ENCODE measurements around the gene SEZ6.

Gene SEZ6

DNA sequence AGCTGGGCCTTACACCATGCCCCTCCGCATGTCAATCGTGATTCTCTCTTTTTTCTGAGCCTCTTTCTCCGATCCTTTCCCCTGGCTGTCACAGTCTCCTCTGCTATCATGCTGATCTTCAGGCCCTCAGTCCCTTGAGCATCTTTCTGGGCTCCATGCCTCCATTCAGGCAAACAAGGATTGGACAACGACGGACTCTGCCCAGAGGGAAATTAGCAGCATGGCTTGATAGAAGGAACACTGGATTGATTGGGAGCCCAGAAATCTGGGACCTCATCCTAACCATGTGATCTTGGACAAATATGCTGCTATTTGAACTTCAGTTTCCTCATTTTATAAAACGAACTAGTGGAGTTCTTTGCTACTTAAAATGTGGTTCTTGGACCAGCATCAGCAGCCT is 35.0 kb downstream of the SEZ6 start:
- DNase-seq = no peak

DNA sequence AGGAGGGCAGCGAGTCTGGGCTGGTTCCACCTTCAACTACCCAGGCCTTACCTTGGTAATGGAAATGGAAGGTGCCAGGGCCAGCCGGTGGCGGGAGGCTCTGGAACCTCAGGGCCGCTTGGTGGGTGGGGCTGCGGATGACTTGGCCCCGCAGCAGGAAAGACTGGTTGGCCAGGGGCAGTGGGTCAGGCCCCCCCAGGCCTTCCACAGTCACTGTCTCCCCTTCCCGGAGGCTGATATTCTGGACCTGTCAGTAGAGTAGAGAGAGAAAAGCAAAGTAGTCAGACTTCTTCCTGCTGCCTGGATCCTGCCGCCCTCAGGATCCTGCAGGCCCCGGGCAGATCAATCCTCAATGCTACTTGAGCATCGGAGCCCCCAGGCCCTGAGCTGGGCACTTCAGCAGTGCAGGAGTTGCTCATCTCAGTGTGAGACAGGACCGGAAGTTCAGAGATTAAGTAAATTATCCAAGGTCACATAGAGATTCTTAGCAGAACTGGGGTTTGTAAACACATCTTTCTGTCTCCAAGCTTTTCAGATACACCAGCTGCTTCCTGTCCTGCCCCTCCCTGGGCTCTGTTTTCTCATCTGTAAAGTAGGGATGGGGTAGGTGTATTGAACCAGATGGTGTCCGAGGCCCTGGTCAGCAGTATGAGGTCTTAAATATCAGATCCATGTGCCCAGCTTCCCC is 36.0 kb downstream of the SEZ6 start:
- DNase-seq = no peak

DNA sequence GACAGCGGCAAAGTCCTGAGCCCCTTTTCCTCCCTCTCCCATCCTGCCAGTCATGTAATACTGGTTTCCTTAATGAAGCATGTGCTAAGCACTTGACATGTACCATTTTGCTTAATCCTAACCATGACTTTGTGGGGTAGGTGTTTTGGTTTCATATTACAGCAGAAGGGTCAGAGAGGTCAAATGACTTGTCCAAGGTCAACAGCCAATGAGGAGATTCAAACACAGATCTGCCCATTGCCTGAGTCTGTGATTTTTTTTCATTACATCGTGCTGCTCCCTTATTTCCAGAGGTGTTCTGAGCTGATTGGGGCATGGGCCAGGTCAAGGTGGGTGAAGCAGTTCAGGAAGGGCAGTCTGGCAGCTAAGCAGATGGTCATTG is 36.9 kb downstream of the SEZ6 start:
- DNase-seq = no peak

DNA sequence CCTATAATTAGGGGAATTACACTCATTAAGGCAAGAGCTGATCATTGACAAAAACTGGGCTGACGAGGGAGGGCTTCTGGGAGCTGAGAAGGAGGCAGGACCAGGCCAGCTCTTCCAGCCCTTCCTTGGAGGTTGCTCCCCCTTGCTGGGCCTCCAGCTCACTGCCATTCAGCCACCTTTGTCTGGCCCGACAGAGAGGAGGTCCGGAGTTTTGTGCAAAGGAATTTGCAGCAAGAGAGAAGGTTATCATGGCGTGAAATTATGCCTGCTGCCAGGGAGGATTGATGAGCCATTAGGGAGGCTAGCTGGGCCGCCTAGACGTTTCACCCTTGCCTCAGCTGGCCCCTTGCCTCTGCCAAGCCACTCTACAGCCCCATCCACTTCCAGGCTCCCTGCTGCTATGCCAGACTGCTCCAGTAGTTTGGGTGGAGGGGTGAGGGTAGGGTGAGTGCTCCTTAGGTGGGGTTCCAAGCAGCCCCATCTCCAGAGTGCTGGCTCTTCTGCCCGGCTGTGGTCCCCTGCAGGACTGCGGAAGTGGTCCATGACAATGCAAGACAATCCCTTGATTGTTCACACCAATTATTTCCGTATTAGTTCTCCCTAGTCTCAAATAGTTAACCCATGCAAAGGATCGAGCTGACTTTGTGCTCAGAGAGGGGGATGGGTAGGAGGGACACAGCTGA is 37.5 kb downstream of the SEZ6 start:
- DNase-seq = peak; percentile 49

DNA sequence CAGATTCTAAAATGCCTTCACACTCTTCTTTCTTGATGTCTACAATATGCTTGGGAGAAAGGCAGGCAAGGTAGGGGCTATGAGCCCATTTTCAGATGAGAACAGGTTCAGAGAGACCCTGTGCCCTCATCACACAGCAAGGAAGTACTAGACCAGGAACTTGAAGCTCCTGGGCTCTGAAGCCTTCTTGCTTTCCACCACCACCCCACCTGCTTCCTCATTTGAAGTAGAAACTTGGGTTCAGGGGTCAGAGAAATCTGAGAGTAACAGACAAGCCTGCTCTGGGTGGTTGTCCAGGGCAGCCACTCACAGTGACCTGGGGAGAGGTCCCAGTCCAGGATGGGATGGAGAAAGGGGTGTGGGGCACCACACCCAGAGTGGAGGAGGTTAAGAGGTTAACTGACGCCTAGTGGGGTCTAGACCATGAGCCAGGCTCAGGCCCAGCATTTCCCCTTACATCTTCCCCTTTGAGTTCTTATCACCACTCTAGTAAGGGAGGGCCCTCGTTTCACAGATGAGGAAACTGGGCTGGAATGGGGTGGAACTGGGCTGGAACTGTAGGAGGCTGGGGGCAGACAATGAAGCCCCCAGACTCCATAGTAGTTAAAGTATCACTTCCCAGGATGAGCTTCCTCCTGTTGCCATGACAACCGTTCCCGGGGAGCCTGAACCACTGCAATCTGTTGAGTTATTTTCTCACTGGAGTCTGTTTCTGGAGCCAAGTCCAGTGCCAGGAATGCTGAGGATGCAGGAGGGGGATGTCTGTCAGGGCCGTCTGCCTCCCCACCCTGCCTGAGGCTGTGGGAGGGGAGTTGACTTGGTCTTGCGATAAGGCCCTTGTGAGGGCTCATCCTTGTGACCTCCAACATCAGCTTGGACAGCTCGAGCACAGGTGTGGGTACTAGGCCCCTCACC is 38.4 kb downstream of the SEZ6 start:
- peak; percentile 40 for DNase-seq

DNA sequence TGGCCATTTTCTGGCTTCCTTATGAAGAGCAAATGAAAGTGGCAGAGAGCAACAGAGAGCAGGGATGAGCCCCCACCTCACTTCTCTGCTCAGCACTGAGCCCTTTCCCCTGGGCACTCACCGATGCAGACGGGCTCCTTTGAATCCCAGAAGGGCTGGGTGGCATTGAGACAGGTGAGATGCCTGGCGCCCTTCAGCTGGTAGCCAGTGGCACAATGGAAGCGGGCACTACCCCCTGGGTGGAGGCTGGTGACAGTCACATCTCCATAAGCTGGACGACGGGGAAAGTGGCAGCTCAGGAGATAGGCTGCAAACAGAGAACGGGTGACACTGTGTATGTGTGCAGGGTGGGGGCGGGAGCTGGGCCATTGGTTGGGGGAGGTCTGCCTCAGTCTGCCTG is 42.0 kb downstream of the SEZ6 start:
- DNase-seq = no peak

DNA sequence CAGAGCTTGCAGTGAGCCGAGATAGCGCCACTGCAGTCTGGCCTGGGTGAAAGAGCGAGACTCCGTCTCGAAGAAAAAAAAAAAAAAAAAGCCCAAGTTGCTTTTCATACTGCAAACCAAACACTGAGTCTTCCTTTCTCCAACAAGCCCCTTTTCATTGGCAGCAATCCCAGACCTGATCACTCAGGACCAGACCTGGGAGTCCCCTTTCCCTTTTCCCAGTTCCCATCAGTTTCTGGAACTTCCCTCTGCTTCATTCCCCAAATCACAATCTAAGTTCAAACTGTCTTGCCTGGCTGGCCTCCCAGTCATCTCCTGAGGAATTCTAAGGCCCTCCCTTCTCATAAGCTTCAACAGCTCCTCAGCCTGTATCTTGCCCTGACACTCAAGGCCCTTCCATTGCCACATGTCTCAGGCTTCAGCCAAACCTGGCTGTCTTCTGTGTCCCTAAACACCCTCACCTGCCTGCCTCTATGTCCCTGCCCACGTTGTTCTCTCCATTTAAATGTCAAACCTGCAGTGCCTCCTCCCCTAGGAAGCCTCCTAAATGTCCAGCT is 42.7 kb downstream of the SEZ6 start:
- no peak for DNase-seq

DNA sequence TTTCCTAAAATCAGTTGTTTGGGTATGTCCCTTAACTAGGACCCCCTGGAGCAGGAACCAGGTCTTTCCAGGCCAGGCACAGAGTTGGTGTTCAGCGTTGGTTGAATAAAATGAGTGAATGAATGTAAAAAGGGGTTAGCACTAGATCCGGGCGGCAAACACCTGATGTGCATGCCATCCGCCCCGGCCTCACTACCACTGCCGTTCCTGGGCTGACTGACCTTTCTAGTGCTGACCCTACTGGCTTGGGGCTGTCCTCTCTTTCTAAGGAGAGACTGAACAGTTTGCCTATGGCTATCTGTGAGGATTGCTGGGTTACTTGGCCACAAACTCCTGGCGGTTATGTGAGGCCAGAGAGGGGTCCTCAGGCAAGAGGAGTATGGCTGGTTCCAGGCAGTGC is 44.4 kb downstream of the SEZ6 start:
- no peak for DNase-seq

DNA sequence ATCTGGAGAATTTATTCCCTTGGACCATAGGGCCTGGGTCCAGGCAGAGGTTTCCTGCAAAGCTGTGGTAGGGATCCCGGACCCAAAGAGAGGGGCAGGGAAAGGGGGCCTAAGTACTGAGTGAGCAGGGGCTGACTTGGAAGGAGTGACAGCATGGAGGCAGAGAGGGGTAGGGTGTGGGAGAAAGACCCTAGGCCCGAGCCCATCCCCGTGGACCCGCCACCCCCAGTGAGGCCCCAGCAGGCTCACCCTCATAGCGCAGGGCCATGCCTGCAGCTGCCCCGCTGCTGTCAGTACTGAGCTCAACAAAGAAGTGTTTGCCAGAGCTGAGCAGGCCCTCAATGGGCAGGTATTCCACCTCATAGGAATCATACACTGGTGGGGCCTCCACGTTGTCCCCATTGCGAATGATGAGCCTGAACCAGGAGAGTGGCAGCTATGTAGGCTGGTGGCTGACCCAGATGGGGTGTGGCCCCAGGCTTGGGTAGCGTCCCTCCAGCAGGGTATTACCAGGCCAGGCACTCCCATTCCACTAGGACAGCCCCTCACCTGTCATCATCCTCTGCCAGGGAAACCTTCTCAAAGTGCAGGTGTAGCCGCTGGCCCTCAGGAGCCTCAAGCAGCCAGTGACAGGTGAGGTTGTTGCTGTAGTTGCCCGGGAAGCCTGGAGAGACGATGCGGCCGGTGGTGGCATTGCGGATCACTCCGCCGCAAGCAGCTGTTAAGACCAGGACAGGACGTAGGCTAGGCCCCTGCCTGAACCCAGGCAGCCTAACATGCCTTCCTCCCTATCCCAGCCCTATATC is 45.4 kb downstream of the SEZ6 start:
- DNase-seq = no peak

DNA sequence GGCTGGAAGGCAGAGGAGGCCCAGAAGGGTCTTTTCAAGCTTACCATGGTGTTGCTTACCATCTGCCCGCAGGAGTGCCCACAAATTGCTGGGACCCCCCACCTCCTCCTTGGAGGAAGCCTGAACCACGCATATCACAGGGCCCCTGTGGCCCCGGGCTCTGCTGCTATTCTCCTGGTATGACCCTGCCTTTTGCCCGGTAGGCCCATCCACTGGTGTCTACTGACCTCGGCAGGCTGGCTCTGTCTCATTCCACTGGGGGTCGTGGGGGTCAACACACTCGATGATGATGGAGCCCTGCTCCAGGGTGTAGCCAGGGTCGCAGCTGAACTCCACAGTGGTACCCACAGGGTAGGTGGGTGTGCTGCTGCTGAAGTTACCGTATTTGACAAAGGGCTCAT is 46.4 kb downstream of the SEZ6 start:
- no peak for DNase-seq

DNA sequence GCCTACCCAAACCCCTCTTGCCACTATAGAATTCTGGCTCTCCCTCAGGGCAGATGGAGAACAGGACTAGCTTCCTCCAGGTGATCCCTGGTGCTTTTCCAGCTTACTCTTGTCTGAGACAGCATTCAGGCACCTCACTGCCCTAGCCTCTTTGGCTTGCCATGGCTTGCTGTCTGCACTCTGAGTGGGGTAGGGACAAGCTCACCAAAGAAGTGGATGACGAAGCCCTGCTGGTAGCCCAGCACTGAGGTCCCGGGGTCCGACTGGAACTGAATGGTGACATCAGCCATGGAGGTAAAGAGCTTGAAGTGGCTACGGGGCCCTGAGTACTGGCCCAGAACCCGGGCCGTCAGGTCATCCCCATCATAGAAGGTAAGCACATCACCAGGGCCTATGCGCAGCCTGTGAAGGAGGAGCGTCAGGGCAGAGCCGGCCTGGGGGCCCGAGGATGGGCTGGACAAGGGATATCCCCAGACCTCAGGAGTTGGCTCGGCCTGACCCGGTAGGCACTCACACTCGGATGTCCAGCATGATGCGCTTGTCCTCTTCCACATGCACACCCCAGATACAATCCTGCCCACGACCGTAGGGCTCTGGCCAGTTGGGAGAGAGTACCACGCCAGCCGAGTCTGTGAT is 46.9 kb downstream of the SEZ6 start:
- DNase-seq = no peak

DNA sequence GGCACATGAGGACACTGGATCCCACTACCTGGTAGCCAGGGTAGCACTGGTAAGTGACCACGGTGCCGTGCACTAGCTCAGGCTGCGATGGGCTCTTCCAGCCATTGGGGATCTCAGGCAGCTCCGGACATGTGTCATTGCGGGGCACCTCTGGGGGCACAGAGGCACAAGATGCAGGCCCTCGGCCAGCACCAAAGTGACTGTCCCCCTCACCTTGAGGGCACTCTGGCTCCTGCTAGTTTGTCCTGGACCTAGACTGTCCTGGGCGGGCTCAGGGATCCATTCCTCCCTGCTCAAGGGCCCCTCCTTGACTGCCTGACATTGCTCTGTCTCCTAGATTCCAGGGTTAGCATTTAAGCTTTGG is 47.9 kb downstream of the SEZ6 start:
- no peak for DNase-seq

DNA sequence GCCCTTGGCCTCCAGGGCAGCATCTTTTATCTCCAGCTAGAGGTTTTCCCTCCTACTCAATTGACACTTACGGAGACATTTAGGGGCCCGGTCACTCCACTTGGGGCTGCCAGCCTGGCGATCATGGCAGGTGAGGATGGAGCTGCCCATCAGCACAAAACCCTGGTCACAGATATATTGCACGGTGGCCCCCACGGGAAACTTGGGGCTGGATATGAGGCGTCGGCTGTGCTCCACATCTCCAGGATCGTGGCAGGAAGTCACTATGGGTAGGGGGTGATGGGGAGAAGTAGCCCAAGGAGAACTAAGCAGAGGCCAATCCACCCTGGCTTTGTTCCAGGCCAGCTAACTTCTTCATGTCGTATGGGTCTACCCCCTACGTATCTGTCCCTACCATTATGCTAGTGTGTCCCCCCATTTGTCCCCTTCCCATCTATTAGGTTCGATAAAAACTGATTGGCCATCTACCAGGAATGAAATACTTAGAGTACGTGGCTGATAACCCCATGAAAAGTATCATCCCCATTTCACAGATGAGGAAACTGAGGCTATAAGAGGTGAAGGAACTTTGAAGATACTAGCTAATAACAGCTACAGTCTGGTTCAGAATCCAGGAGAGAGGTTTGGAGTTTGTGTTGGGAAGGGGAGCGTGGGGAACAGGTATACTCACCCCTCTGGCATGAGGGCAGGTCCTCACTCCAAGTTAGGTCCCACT is 48.4 kb downstream of the SEZ6 start:
- no peak for DNase-seq

DNA sequence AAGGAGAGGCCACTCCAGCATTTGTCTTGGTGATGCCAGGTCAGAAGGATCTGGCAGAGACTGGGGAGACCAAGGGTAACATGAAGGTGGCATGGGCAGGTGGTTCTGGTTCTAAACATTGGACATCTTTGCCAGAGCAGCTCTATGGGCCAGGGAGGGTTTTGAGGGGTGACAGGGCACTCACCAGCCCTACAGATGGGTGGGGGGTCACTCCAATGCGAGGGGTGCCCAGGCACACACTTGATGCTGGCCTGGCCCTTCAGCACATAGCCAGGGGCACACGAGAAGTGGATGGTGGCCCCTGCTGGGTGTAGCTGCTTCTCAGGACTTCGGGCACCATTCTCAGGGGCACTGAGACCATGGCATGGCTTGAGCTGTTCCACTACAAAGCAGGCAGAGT is 49.0 kb downstream of the SEZ6 start:
- DNase-seq = no peak

DNA sequence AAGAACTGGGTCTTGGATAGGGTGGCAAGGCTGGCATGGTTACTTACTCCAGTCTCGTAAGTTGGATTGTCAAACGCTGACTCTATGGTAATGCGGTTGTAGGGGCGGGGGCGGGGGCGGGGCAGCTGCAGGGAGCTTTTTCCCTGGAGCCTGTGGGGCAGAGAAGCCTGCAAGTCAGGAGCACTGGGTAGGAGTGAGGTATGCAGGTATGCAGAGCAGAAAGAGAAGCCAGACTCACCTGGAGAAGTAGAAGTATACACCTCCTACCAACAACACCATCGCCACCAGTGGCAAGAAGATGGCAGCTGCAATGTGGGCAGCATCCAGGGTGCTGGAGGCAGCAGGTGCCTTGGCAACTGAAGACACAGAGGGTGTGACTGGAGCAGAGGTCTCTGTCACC is 49.7 kb downstream of the SEZ6 start:
- DNase-seq = no peak

DNA sequence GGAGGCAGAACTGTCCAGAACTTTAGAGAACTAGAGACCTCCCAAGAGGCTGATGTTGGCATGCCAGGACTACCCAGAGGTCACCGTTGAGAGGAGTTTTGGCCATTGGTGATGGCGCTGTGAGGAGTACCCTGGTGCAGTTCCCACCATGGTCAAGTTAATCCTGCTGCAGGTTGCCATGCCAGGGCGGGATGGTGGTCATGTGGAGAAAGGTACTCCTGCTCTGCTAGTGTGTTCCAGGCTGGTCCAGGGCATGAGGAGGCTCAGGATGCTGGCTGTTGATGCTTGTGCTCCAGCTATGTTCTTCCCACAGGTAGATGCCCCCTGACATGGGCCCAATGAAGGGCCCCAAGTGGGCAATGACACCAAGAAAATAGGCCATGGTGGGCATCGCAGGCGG is 50.4 kb downstream of the SEZ6 start:
- DNase-seq = no peak

DNA sequence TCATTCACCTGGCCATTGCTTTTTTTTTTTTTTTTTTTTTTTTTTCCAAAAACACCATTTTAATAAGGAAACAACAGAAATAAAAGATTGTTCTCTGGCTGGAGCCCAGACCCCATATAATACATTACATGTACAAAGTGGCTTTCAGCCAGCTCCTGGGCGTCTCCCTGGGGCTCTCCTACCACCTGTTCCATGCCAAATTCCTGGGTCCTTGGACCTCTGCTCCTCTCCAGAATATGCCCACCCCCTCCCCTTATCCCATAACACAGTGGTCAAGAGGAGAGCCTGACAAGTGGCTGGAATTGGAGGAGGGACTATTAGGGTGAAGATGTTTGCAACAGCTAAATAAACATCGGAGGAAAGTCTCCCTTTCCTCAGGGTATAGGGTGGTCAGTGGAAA is 50.9 kb downstream of the SEZ6 start:
- no peak for DNase-seq

DNA sequence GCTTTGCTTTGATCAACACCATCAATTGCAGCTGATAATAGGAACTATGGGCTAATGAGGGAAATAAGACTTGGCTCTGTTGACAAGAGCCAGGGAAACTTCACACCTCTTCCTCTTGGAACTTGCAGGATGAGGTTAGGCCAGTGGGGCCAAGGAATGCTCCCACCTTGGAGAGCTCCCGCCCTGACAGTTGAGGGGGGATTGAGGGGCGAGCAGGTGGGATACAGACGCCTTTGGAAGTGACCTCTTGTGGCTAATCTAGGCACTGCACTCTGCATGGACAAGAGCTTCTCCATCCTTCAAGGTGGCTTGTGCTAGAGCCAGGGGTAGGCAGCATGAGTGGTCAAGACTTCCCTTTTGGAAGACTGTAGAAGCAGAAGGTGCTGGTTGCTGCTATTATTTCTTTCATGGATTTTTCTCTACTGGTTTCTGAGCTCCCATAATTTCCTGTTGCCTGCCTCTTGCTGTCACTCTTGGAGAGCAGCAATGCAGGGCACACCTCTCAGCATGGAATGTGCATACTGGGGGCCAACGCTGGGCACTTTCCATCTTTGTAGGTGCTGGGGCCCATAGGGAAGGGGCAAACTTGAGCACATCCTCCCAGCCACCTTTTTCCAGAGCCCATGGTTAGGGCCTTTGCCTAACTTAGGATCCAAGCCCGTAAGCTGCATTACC is 52.3 kb downstream of the SEZ6 start:
- peak; percentile 41 for DNase-seq

DNA sequence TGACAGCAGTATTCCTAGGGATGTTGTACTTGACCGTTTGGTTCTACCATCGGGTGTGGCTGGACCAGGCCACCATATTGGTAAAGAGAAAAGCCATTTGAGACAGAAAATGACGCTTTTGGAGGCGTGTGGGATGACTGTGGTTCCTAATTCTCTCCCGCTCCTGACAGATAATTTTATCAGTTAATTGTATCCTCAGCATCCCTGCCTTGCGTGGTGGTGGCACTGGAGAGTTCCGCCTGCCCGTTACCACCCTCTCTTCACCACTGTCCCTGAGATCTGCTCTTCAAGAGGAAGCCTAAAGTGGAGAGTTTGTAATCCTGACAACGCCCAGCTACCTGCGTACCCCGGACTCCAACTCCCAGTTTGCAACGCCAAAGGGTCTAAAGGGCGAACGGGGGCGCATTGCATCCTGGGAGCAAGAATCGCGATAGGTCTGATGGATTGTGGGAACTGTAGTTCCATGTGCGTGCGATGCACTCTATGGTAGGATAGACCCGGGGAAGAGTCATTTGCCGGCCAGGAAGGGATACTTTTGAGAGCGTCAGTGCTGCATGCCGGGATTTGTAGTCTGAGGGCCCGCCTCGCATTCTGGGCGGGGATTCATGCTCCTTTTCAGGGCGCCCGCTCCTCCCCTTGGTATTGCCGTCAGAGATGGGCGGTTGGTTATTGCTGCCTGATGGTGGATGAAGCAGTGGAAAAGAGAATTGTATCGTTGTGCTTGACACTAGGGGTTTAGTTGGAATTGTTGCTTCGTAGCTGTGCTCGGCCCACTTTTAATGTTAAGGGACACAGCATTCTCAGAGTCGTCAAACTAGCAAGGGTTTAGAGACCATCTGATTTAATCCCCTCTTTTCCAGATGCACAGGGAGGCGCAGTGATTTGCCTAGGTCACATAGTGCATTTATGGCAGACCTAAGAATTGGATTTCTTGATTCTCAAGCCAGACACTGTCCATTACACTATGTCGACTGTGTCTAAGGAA is 53.5 kb downstream of the SEZ6 start:
- peak; percentile 100 for DNase-seq

Measured in fibroblast of upper back skin (primary cell).